HG03460 (cell line): ENCODE data around the gene AGPAT2.

Source experiments
- ATAC-seq: cut with Tn5 transposase; IDR thresholded peaks from one replicate; pipeline ENCODE4 v1.9.1; 2021; ENCODE audit not compliant: unreplicated experiment

The AGPAT2 gene

GRCh38 chr9:136629001-136629878 is 58.0 kb downstream of the AGPAT2 start:
- no peak for ATAC-seq

DNA sequence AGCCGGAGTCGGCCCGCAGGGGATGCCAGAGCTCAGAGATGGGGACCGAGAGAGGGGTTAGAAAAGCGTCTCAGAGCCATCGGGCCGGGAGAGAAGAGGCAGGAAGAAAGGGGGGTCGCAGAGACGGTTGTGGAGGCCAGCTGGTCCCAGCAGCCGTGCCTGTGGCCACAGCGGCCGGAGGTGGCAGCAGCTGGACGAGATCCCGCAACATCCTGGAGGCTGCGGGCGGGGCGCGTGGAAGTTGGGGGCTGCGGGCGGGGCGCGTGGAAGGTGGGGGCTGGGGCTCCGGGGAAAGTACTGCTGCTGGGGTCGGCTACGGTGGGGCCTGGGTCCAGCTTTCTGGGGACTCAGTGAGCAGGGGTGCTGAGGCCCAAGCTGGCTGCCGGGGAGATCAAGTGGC is 59.0 kb downstream of the AGPAT2 start:
- no peak for ATAC-seq

GRCh38 chr9:136627703-136628102 is 59.6 kb downstream of the AGPAT2 start:
- no peak for ATAC-seq

- no peak for ATAC-seq
Measured at GRCh38 chr9:136626740-136627642, 60.3 kb downstream of the AGPAT2 start.

- no peak for ATAC-seq
Measured at GRCh38 chr9:136626066-136626725, 61.1 kb downstream of the AGPAT2 start.

DNA sequence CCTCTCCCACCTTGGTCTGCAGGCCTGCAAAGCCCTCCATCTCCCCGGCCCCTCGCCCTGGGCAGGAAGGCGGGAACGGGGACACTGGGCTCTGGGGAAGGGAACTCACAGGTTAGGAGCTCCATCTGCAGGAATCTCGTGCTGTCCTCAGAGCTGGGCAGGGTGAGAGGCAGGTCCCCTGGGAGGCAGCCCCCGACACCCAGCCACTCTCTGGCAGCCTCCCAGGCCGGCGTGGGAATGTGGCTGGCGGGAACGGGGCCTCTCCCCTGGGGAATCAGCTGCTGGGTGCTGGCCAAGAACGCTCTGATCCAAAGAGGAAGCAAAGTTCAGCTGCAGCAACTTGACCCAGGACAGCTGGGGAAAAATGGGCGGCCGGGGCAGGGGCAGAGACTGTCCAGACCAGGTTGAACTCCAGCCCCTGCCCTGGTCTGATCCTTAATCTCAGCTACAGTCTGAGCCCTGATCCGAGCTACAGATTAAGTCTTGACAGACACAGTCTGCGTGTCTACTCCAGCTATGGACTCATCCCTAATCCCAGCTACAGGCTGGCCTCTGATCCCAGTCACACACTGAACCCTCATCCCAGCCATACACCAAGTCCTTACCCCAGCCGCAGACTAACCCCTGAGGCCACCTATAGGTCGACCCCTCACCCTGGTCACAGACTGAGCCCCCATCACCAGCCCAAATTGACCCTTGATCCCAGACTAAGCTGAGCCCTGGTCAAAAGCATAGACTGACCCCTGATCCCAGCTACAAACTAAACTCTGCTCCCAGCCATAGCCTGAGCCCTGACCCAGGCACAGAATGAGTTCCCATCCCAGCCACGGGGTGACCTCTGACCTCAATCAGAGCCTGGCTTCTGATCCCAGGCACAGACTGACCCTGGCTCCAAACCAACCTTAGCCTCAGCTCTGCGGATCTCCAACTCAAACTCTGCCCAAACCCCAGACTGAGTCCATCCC is 61.9 kb downstream of the AGPAT2 start:
- no peak for ATAC-seq

- ATAC-seq: no peak
Measured at GRCh38 chr9:136624184-136624951, 62.9 kb downstream of the AGPAT2 start.

- no peak for ATAC-seq
Measured at GRCh38 chr9:136623842-136624183, 63.4 kb downstream of the AGPAT2 start.
